OCI-LY3 (cell line): ENCODE measurements around the gene CRAMP1.

ENCODE experiments used
- H2AFZ ChIP-seq: fragments of 200-600, 300-600 bp; shearing (Covaris generic); 2 replicates; pipeline ENCODE4 v1.6.0; 2014; ENCODE audit warnings: antibody characterized with exemption, low read depth, low read length
- H3K27ac ChIP-seq: fragments of 200-600, 300-600 bp; sonication (generic); 2 replicates; pipeline ENCODE4 v1.5.1; 2014; ENCODE audit warnings: mild to moderate bottlenecking, low read length, moderate library complexity, mixed read lengths
- H3K27me3 ChIP-seq: fragments of 200-600, 300-600 bp; sonication (generic); 2 replicates; pipeline ENCODE4 v1.6.1; 2014; ENCODE audit warnings: low read depth, low read length, mixed read lengths
- H3K36me3 ChIP-seq: fragments of 200-600, 300-600 bp; sonication (generic); replicated peaks from 2 replicates; pipeline ENCODE3; 2014; ENCODE audit warnings: low read depth, low read length, mixed read lengths
- H3K4me1 ChIP-seq: fragments of 300-600, 200-600 bp; sonication (generic); 2 replicates; pipeline ENCODE4 v1.6.1; 2014; ENCODE audit warnings: low read length, mixed read lengths
- H3K4me2 ChIP-seq: fragments of 200-600, 300-600 bp; sonication (generic); 2 replicates; pipeline ENCODE4 v1.6.1; 2014; ENCODE audit warnings: low read length, mixed read lengths
- H3K4me3 ChIP-seq: fragments of 300-600, 200-600 bp; sonication (generic); 2 replicates; pipeline ENCODE4 v1.5.1; 2014; ENCODE audit warnings: antibody characterized with exemption, mild to moderate bottlenecking, low read length, moderate library complexity
- H3K79me2 ChIP-seq: fragments of 300-600, 200-600 bp; shearing (Covaris generic); 2 replicates; pipeline ENCODE4 v1.6.1; 2014; ENCODE audit warnings: mild to moderate bottlenecking, low read length, mixed read lengths
- H3K9ac ChIP-seq: fragments of 300-600, 200-600 bp; shearing (Covaris generic); 2 replicates; pipeline ENCODE4 v1.6.0; 2014; ENCODE audit warnings: mild to moderate bottlenecking, low read length, moderate library complexity
- H3K9me3 ChIP-seq: fragments of 200-600, 300-600 bp; shearing (Covaris generic); 2 replicates; pipeline ENCODE4 v1.6.1; 2014; ENCODE audit warnings: low read length, mixed read lengths; ENCODE audit not compliant: insufficient read depth
- H4K20me1 ChIP-seq: fragments of 200-600, 300-600 bp; sonication (generic); 2 replicates; pipeline ENCODE4 v1.6.1; 2016; ENCODE audit warnings: low read length, mixed read lengths; ENCODE audit not compliant: insufficient read depth
- EZH2phosphoT487 ChIP-seq: fragments of 200-600 bp; shearing (Covaris generic); IDR thresholded peaks from 2 replicates; pipeline ENCODE4 v1.6.1; 2018; ENCODE audit warnings: antibody characterized with exemption, mixed run types, low read depth
- TF ChIP-seq, protein P1 (sequence below): fragments of 200-600, 300-600 bp; sonication (generic); IDR thresholded peaks from 2 replicates; pipeline ENCODE4 v1.5.1; 2014; ENCODE audit warnings: antibody characterized with exemption, low read length, low read depth

Gene CRAMP1

DNA sequence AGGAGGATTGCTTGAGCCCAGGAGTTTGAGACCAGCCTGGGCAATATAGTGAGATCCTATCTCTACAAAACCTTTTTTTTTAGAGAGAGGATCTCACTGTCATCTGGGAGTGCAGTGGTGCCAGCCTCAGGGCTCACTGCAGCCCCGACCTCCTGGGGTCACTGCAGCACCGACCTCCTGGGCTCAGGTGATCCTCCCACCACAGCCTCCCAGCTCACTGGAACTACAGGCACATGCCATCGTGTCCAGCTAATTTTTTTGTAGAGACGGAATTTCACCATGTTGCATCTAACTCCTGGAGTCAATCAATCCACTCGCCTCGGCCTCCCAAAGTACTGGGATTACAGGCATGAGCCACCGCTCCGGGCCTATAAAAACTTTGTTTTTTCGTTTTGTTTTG lies 109.2 kb downstream of the CRAMP1 start:
- no peak overlapping the region for H3K4me3 ChIP-seq
- H3K4me2 ChIP-seq = no peak overlapping the region
- peaks cover 12% of the 10 kb centered on the region for H3K79me2 ChIP-seq
- no peak overlapping the region for H2AFZ ChIP-seq
- TF ChIP-seq, protein P1, sequence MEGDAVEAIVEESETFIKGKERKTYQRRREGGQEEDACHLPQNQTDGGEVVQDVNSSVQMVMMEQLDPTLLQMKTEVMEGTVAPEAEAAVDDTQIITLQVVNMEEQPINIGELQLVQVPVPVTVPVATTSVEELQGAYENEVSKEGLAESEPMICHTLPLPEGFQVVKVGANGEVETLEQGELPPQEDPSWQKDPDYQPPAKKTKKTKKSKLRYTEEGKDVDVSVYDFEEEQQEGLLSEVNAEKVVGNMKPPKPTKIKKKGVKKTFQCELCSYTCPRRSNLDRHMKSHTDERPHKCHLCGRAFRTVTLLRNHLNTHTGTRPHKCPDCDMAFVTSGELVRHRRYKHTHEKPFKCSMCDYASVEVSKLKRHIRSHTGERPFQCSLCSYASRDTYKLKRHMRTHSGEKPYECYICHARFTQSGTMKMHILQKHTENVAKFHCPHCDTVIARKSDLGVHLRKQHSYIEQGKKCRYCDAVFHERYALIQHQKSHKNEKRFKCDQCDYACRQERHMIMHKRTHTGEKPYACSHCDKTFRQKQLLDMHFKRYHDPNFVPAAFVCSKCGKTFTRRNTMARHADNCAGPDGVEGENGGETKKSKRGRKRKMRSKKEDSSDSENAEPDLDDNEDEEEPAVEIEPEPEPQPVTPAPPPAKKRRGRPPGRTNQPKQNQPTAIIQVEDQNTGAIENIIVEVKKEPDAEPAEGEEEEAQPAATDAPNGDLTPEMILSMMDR = no peak
- H3K36me3 ChIP-seq = peaks cover 3% of the 10 kb centered on the region
- H3K27me3 ChIP-seq = no peaks in the 10 kb centered on the region
- H3K9me3 ChIP-seq = no peaks in the 10 kb centered on the region
- no peak overlapping the region for H3K9ac ChIP-seq
- peaks cover 19% of the 10 kb centered on the region for H3K4me1 ChIP-seq
- peaks cover 34% of the 10 kb centered on the region for H4K20me1 ChIP-seq
- no peak overlapping the region for H3K27ac ChIP-seq

DNA sequence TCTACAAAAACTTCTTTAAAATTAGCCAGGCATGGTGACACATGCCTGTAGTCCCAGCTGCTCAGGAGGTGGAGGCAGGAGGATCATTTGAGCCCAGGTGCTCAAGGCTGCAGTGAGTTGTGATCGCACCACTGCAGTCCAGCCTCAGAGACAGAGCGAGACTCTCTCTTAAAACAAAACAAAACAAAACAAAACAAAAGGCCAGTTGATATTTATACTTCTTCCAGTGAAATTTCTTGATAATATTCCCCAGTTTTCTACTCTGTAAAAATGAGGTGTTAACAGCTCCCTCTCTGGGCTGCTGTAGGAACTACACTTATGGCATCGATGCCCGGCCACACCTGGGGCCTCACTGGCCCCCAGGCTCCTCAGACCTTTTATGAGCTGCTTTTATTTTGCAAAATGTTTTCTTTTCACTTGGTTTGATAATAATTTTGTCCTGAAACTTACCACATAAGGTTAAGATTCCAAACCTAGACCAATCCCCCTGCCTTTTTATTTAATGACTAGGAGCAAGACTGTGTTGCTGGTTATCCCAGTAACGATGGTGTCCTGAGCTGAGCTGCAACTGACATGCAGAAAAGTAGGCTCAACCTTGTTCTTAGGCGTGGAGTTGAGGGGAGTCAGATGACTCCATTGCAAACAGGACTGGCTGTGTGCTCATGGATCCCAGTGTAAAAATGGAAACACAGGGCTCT lies 111.4 kb downstream of the CRAMP1 start:
- peaks cover 34% of the 10 kb centered on the region for H4K20me1 ChIP-seq
- H3K27ac ChIP-seq = no peak overlapping the region
- H3K4me2 ChIP-seq = no peak overlapping the region
- no peaks in the 10 kb centered on the region for H3K9me3 ChIP-seq
- TF ChIP-seq, protein P1 = peak; percentile 68
- no peak for TF ChIP-seq EZH2phosphoT487
- no peak overlapping the region for H2AFZ ChIP-seq
- no peaks in the 10 kb centered on the region for H3K27me3 ChIP-seq
- peaks cover 12% of the 10 kb centered on the region for H3K4me1 ChIP-seq
- peaks cover 3% of the 10 kb centered on the region for H3K36me3 ChIP-seq
- no peak overlapping the region for H3K4me3 ChIP-seq
- no peak overlapping the region for H3K9ac ChIP-seq
- peaks cover 9% of the 10 kb centered on the region for H3K79me2 ChIP-seq

DNA sequence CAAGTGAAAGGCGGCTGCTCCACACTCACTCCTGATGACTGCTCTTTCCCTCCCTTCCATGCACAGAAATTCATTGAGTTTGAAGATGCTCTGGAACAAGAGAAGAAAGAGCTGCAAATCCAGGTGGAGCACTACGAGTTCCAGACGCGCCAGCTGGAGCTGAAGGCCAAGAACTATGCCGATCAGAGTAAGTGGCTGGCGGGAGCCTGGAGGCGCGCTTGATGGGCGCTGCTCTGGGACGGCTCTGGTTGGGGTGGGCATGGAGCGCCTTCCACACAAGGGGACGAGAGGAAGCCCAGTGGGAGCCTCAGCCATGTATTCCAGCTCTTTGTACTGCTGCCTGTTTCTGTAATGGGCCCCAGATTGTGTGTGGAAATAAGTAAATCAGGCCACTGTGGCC lies 112.3 kb downstream of the CRAMP1 start:
- no peak for TF ChIP-seq EZH2phosphoT487
- Histone ChIP-seq H3K27me3 (no peaks in the 10 kb centered on the region), H3K9me3 (no peaks in the 10 kb centered on the region), H3K36me3 (peaks cover 3% of the 10 kb centered on the region), H2AFZ (no peak overlapping the region), H3K79me2 (peaks cover 9% of the 10 kb centered on the region), H3K4me2 (no peak overlapping the region), H3K27ac (no peak overlapping the region), H4K20me1 (peaks cover 27% of the 10 kb centered on the region), H3K4me3 (no peak overlapping the region), H3K4me1 (peaks cover 12% of the 10 kb centered on the region), H3K9ac (no peak overlapping the region)

DNA sequence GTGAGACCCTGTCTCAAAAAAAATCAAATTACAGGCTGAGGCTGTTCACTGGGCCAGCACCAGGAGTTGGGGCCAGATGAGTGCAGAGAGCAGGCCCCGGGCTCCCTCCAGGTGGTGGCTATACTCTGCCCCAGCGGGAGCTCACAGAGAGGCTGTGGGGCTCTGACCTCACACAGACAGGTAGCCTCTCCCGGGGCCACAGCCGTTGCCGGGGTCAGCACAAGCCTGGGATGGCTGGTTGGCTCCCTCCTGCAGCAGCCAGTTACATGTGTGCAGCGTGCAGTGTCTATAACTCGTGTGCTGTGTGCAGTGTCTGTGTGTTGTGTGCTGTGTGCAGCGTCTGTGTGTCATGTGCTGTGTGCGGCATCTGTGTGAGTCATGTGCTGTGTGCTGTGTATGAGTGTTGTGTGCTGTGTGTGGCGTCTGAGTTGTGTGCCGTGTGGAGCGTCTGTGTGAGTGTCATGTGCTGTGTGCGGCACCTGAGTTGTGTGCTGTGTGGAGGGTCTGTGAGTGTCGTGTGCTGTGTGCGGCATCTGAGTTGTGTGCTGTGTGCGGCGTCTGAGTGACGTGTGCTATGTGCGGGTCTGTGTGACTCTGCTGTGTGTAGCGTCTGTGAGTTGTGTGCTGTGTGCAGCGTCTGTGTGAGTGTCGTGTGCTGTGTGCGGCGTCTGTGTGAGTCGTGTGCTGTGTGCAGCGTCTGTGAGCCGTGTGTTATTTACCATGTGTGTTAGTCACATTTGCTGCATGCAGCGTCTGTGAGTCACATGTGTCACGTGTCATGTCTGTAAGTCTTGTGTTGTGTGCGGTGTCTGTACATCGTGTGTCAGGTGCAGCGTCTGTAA lies 114.7 kb downstream of the CRAMP1 start:
- peaks cover 9% of the 10 kb centered on the region for H3K79me2 ChIP-seq
- peaks cover 24% of the 10 kb centered on the region for H4K20me1 ChIP-seq
- peaks cover 11% of the 10 kb centered on the region for H3K4me1 ChIP-seq
- no peak overlapping the region for H3K9ac ChIP-seq
- H2AFZ ChIP-seq = no peak overlapping the region
- H3K4me2 ChIP-seq = no peak overlapping the region
- no peak for TF ChIP-seq EZH2phosphoT487
- TF ChIP-seq, protein P1 = no peak
- no peak overlapping the region for H3K4me3 ChIP-seq
- H3K36me3 ChIP-seq = peaks cover 3% of the 10 kb centered on the region
- no peaks in the 10 kb centered on the region for H3K27me3 ChIP-seq
- H3K27ac ChIP-seq = no peak overlapping the region
- no peaks in the 10 kb centered on the region for H3K9me3 ChIP-seq
